GM12878 (cell line): Measurements from ENCODE around the gene HTR3E. TPM values are rescaled to one million over a fixed set of nuclear protein-coding genes. Genes with fewer than 3 reads are reported as not detected.

ENCODE experiments used
- ATAC-seq: fragments of 200-7000 bp; cut with Tn5 transposase; 3 replicates; pipeline ENCODE4 v1.9.1; 2020; ENCODE audit warnings: mild to moderate bottlenecking, moderate library complexity
- BruUV-seq: library from RNA; stranded (reverse); fragments of 400-500 nt; replicated peaks from 2 replicates; lab custom pipeline; 2021; lab: Mats Ljungman, UMichigan
- CTCF ChIA-PET: fragments of 300-600 bp; sonication (Branson Sonifier 250); formaldehyde crosslinking; extraction: SDS; loops from one replicate; lab custom pipeline; 2021; ENCODE audit warnings: inconsistent platforms; lab: Yijun Ruan, JAX
- POLR2A ChIA-PET: fragments of 350-600 bp; formaldehyde crosslinking; extraction: SDS; loops from one replicate; lab custom pipeline; 2021; ENCODE audit warnings: inconsistent platforms; lab: Charles Lee
- RAD21 ChIA-PET: fragments of 300-600 bp; sonication (Branson Sonifier 250); formaldehyde crosslinking; loops from one replicate; lab custom pipeline; 2023; ENCODE audit warnings: antibody characterized with exemption; ENCODE audit not compliant: unreplicated experiment; lab: Charles Lee
- SMC1A ChIA-PET: fragments of 300-600 bp; sonication (Branson Sonifier 250); formaldehyde crosslinking; loops from one replicate; lab custom pipeline; 2023; ENCODE audit not compliant: unreplicated experiment, uncharacterized antibody; lab: Charles Lee
- DNase-seq: peaks from one replicate; pipeline ENCODE4 v3.0.0-alpha.2; 2011; ENCODE audit warnings: low read depth, low spot score
- FAIRE-seq: peaks from 3 replicates; lab custom pipeline; 2011; peaks lifted over from hg19 to GRCh38; lab: Jason Lieb, UNC
- H2AFZ ChIP-seq: 2 replicates; pipeline ENCODE4 v1.6.0; 2011; ENCODE audit warnings: low read depth, low read length, control low read depth; ENCODE audit not compliant: control insufficient read depth
- H3K27ac ChIP-seq: 2 replicates; pipeline ENCODE4 v1.5.1; 2011; ENCODE audit warnings: control low read depth; ENCODE audit not compliant: control insufficient read depth, insufficient read depth
- H3K27me3 ChIP-seq, 2 experiments: replicated peaks in 1 of 2; 2 replicates each; pipeline versions ENCODE4 v1.6.0 to v1.6.1; 2011; ENCODE audit warnings: low read length in 1 of 2; ENCODE audit not compliant: control insufficient read depth in 2 of 2, insufficient read depth in 2 of 2
- H3K36me3 ChIP-seq, 2 experiments: 2 replicates each; pipeline ENCODE4 v1.5.1; 2011; ENCODE audit warnings: low read length in 1 of 2; ENCODE audit not compliant: control insufficient read depth in 2 of 2, insufficient read depth in 2 of 2
- H3K4me1 ChIP-seq: 2 replicates; pipeline ENCODE4 v1.6.1; 2011; ENCODE audit warnings: mild to moderate bottlenecking, low read length, moderate library complexity, mixed read lengths; ENCODE audit not compliant: control insufficient read depth, insufficient read depth
- H3K4me2 ChIP-seq: 2 replicates; pipeline ENCODE4 v1.6.0; 2011; ENCODE audit warnings: control low read depth; ENCODE audit not compliant: control insufficient read depth, insufficient read depth
- H3K4me3 ChIP-seq: fragments of 200-600 bp; sonication (generic); 2 replicates; pipeline ENCODE4 v1.5.1; 2016
- H3K79me2 ChIP-seq: 2 replicates; pipeline ENCODE4 v1.6.0; 2011; ENCODE audit warnings: low read length; ENCODE audit not compliant: control insufficient read depth, insufficient read depth
- H3K9ac ChIP-seq: 2 replicates; pipeline ENCODE4 v1.8.0; 2011; ENCODE audit warnings: low read length, control low read depth, mixed read lengths; ENCODE audit not compliant: control insufficient read depth, insufficient read depth
- H3K9me3 ChIP-seq: replicated peaks from 3 replicates; pipeline ENCODE4 v1.5.1; 2011; ENCODE audit warnings: mild to moderate bottlenecking, low read length; ENCODE audit not compliant: control insufficient read depth, insufficient read depth
- H4K20me1 ChIP-seq: 2 replicates; pipeline ENCODE4 v1.6.0; 2011; ENCODE audit not compliant: control insufficient read depth, insufficient read depth
- CHD1 ChIP-seq: IDR thresholded peaks from 2 replicates; pipeline ENCODE4 v1.6.1; 2012; ENCODE audit warnings: low read depth, low read length, improper control_type of control experiment
- EED ChIP-seq: sonication (generic); IDR thresholded peaks from 2 replicates; pipeline ENCODE4 v1.6.1; 2016; ENCODE audit warnings: antibody characterized with exemption, low read depth
- HDAC2 ChIP-seq: fragments of 200-600 bp; sonication (generic); IDR thresholded peaks from 2 replicates; pipeline ENCODE4 v1.6.1; 2017
- IKZF1 ChIP-seq: fragments of 450-650 bp; conservative IDR thresholded peaks from 2 replicates; pipeline ENCODE4 v1.6.1; 2017; ENCODE audit warnings: antibody characterized with exemption, mild to moderate bottlenecking
- LARP7 ChIP-seq: fragments of 450-650 bp; IDR thresholded peaks from 2 replicates; pipeline ENCODE4 v1.6.1; 2017; ENCODE audit warnings: mild to moderate bottlenecking
- RAD21 ChIP-seq: IDR thresholded peaks from 2 replicates; pipeline ENCODE4 v1.6.1; 2011; ENCODE audit warnings: mild to moderate bottlenecking, low read depth, low read length, moderate library complexity; ENCODE audit not compliant: insufficient read depth
- WGBS: methylation state at CpG from one replicate; pipeline ENCODE4 v1.1.6; 2016; ENCODE audit warnings: low lambda C conversion rate; ENCODE audit not compliant: insufficient replicate concordance, insufficient coverage; ENCODE audit errors: missing lambda C conversion rate; 5-methylcytosine and 5-hydroxymethylcytosine counted together
- in situ Hi-C: fragments of 300-500 bp; cut with MboI; formaldehyde crosslinking; loops from 9 replicates; pipeline ENCODE4 v1.14.3; 2018; ENCODE audit warnings: mixed read lengths
- intact Hi-C: fragments of 100-400 bp; cut with micrococcal nuclease; formaldehyde crosslinking; loops from one replicate; pipeline ENCODE4 v1.14.2; 2022; ENCODE audit not compliant: unreplicated experiment
- polyA plus RNA-seq, 11 experiments: library from polyadenylated mRNA; depleted of rRNA in 4 of 11; unstranded in 6 of 11; stranded (reverse) in 5 of 11; fragments of >200 nt; fragmentation: Nextera tagmentation in 4 of 11; fragmentation: Illumina TruSeq in 1 of 11; extraction: Ambion mirVana in 4 of 11; extraction: Trizol in 1 of 11; gene quantifications; 1 replicate in 1 of 11; 2 replicates in 10 of 11; pipeline versions ENCODE4 v1.2.1 to v1.2.3, GENCODE V29; 2011 to 2016; ENCODE audit warnings: inconsistent platforms in 2 of 11, missing spikeins in 2 of 11, low read depth in 1 of 11
- total RNA-seq, 4 experiments: library from RNA; depleted of rRNA in 3 of 4; stranded (reverse); fragments of >200 nt in 3 of 4; fragmentation: Illumina TruSeq in 1 of 4; extraction: Trizol in 1 of 4; gene quantifications; 2 replicates each; pipeline versions ENCODE4 v1.2.1 to v1.2.3, GENCODE V29; 2013 to 2021
- TF ChIP-seq, protein P1 (sequence below): fragments of 450-650 bp; IDR thresholded peaks from 2 replicates; pipeline ENCODE4 v1.6.1; 2017; ENCODE audit warnings: mild to moderate bottlenecking
- TF ChIP-seq, protein P2 (sequence below): IDR thresholded peaks from 2 replicates; pipeline ENCODE4 v1.6.1; 2012; ENCODE audit warnings: low read depth, low read length, improper control_type of control experiment

HTR3E gene
- total and polyA plus RNA-seq, 10 of the 15 experiments (the other 5 are each of a cell fraction or from before 2014, with no cell fraction given), result not detected

DNA sequence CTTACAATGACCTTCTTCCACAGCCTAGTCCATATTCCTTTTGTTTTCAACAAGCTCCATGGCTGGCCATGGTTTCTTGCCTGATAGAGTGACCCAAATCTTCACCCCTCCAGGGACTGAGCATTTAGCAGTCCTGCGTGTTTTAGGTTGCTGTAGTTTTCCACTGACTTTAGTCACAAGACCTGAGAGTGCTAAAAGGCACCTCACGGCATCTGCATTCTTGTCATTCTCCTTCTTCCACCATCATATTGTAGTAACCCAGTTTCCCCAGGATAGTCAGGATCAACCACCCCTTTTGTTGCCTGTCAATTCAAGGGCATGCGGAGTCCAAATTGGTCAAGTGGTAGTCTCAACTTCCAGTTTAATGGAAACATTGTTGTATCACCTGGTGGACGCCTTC lies 23.2 kb upstream of the HTR3E start:
- FAIRE-seq, result no peak
- BruUV-seq, result no TSS peak

More for the DNA sequence above, 23.2 kb upstream of the HTR3E start:
- ChIA-PET SMC1A (no interaction called here), CTCF (no interaction called here), POLR2A (no interaction called here), RAD21 (no interaction called here)
- no peak for DNase-seq
- ATAC-seq, result no peak
- 67% methylated on average over 4 of the region's 4 CpGs for WGBS
- H4K20me1 ChIP-seq, result no peaks in the 10 kb centered on the region
- H3K79me2 ChIP-seq, result no peaks in the 10 kb centered on the region
- no peaks in the 10 kb centered on the region; the same call in 2 of the 3 replicates for H3K9me3 ChIP-seq
- no peak overlapping the region for H3K9ac ChIP-seq
- H3K4me2 ChIP-seq, result no peak overlapping the region
- TF ChIP-seq, protein P1, sequence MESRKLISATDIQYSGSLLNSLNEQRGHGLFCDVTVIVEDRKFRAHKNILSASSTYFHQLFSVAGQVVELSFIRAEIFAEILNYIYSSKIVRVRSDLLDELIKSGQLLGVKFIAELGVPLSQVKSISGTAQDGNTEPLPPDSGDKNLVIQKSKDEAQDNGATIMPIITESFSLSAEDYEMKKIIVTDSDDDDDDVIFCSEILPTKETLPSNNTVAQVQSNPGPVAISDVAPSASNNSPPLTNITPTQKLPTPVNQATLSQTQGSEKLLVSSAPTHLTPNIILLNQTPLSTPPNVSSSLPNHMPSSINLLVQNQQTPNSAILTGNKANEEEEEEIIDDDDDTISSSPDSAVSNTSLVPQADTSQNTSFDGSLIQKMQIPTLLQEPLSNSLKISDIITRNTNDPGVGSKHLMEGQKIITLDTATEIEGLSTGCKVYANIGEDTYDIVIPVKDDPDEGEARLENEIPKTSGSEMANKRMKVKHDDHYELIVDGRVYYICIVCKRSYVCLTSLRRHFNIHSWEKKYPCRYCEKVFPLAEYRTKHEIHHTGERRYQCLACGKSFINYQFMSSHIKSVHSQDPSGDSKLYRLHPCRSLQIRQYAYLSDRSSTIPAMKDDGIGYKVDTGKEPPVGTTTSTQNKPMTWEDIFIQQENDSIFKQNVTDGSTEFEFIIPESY, result no peak
- TF ChIP-seq RAD21, result no peak
- TF ChIP-seq EED, result no peak
- TF ChIP-seq, protein P2, sequence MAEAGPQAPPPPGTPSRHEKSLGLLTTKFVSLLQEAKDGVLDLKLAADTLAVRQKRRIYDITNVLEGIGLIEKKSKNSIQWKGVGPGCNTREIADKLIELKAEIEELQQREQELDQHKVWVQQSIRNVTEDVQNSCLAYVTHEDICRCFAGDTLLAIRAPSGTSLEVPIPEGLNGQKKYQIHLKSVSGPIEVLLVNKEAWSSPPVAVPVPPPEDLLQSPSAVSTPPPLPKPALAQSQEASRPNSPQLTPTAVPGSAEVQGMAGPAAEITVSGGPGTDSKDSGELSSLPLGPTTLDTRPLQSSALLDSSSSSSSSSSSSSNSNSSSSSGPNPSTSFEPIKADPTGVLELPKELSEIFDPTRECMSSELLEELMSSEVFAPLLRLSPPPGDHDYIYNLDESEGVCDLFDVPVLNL, result no peak
- no peak for TF ChIP-seq IKZF1
- TF ChIP-seq LARP7, result no peak
- no peak for TF ChIP-seq CHD1
- no peak for TF ChIP-seq HDAC2
- no peaks in the 10 kb centered on the region for H3K27me3 ChIP-seq
- H3K27ac ChIP-seq, result no peak overlapping the region
- intact Hi-C loops (no loop called here), in situ Hi-C loops (no loop called here)
- H3K4me3 ChIP-seq, result no peak overlapping the region
- no peaks in the 10 kb centered on the region for H3K36me3 ChIP-seq
- H2AFZ ChIP-seq, result no peak overlapping the region
- H3K4me1 ChIP-seq, result no peaks in the 10 kb centered on the region
